ES-I3 (cell line): ENCODE data around the gene GRAMD1B.
A peak's percentile ranks its signal among the peaks of the same experiment; 100 is the strongest.

ENCODE experiments used
- H3K36me3 ChIP-seq: 2 replicates; pipeline ENCODE4 v1.6.1; 2013; ENCODE audit warnings: mild to moderate bottlenecking, low read length, control low read depth, moderate library complexity; ENCODE audit not compliant: insufficient read depth
- H3K4me1 ChIP-seq: 2 replicates; pipeline ENCODE4 v1.6.1; 2013; ENCODE audit warnings: mild to moderate bottlenecking, control low read depth, low read length; ENCODE audit not compliant: insufficient read depth
- H3K9ac ChIP-seq: 2 replicates; pipeline ENCODE4 v1.6.1; 2013; ENCODE audit warnings: low read depth, mild to moderate bottlenecking, low read length, moderate library complexity
- H3K9me3 ChIP-seq: 2 replicates; pipeline ENCODE4 v1.6.1; 2013; ENCODE audit warnings: mild to moderate bottlenecking, low read length, moderate library complexity; ENCODE audit not compliant: control insufficient read depth, insufficient read depth

Gene GRAMD1B

GRCh38 chr11:123548774-123549173, 118.7 kb downstream of the GRAMD1B start:
- H3K9me3 ChIP-seq = no peaks in the 10 kb centered on the region
- H3K9ac ChIP-seq = no peak overlapping the region
- H3K36me3 ChIP-seq = no peaks in the 10 kb centered on the region
- peaks cover 12% of the 10 kb centered on the region; the same call in 1 of the 2 replicates for H3K4me1 ChIP-seq

- H3K36me3 ChIP-seq = no peaks in the 10 kb centered on the region
- H3K9ac ChIP-seq = no peak overlapping the region
- H3K4me1 ChIP-seq = peaks cover 10% of the 10 kb centered on the region; the same call in 1 of the 2 replicates
- no peaks in the 10 kb centered on the region for H3K9me3 ChIP-seq
Measured at GRCh38 chr11:123549926-123550917, 120.2 kb downstream of the GRAMD1B start.

- H3K9ac ChIP-seq = no peak overlapping the region
- H3K36me3 ChIP-seq = no peaks in the 10 kb centered on the region
- H3K4me1 ChIP-seq = peaks cover 10% of the 10 kb centered on the region; the same call in 1 of the 2 replicates
- H3K9me3 ChIP-seq = no peaks in the 10 kb centered on the region
Measured at GRCh38 chr11:123551079-123551478, 121.0 kb downstream of the GRAMD1B start.

GRCh38 chr11:123556633-123557032, 126.6 kb downstream of the GRAMD1B start:
- H3K9me3 ChIP-seq = no peaks in the 10 kb centered on the region
- no peak overlapping the region for H3K9ac ChIP-seq
- H3K4me1 ChIP-seq = peaks cover 9% of the 10 kb centered on the region
- no peaks in the 10 kb centered on the region for H3K36me3 ChIP-seq

- Histone ChIP-seq H3K36me3 (no peaks in the 10 kb centered on the region), H3K9ac (no peak overlapping the region), H3K4me1 (peaks cover 10% of the 10 kb centered on the region), H3K9me3 (no peaks in the 10 kb centered on the region)
Measured at GRCh38 chr11:123558536-123559315, 128.7 kb downstream of the GRAMD1B start.

- Histone ChIP-seq H3K9ac (peak overlapping the region; percentile 66), H3K9me3 (no peaks in the 10 kb centered on the region), H3K36me3 (no peaks in the 10 kb centered on the region), H3K4me1 (peaks cover 10% of the 10 kb centered on the region)
Measured at GRCh38 chr11:123559523-123559955, 129.5 kb downstream of the GRAMD1B start.

GRCh38 chr11:123560006-123560405, 129.9 kb downstream of the GRAMD1B start:
- Histone ChIP-seq H3K9me3 (no peaks in the 10 kb centered on the region), H3K9ac (peak overlapping the region; percentile 66), H3K4me1 (peaks cover 10% of the 10 kb centered on the region), H3K36me3 (no peaks in the 10 kb centered on the region)

- no peaks in the 10 kb centered on the region for H3K36me3 ChIP-seq
- no peaks in the 10 kb centered on the region for H3K9me3 ChIP-seq
- H3K4me1 ChIP-seq = peaks cover 10% of the 10 kb centered on the region
- no peak overlapping the region for H3K9ac ChIP-seq
Measured at GRCh38 chr11:123561431-123561800, 131.3 kb downstream of the GRAMD1B start.

- Histone ChIP-seq H3K36me3 (no peaks in the 10 kb centered on the region), H3K4me1 (peaks cover 10% of the 10 kb centered on the region), H3K9ac (no peak overlapping the region), H3K9me3 (no peaks in the 10 kb centered on the region)
Measured at GRCh38 chr11:123562158-123562557, 132.1 kb downstream of the GRAMD1B start.

GRCh38 chr11:123562829-123563228, 132.8 kb downstream of the GRAMD1B start:
- peaks cover 10% of the 10 kb centered on the region for H3K4me1 ChIP-seq
- no peak overlapping the region for H3K9ac ChIP-seq
- no peaks in the 10 kb centered on the region for H3K9me3 ChIP-seq
- H3K36me3 ChIP-seq = no peaks in the 10 kb centered on the region

GRCh38 chr11:123564221-123564620, 134.2 kb downstream of the GRAMD1B start:
- Histone ChIP-seq H3K36me3 (no peaks in the 10 kb centered on the region), H3K4me1 (peaks cover 10% of the 10 kb centered on the region), H3K9ac (no peak overlapping the region)

GRCh38 chr11:123566852-123567251, 136.8 kb downstream of the GRAMD1B start:
- Histone ChIP-seq H3K4me1 (no peaks in the 10 kb centered on the region), H3K9ac (no peak overlapping the region), H3K36me3 (no peaks in the 10 kb centered on the region), H3K9me3 (no peaks in the 10 kb centered on the region; the same call in 1 of the 2 replicates)

More at GRCh38 chr11:123564221-123564620, 134.2 kb downstream of the GRAMD1B start:
- no peaks in the 10 kb centered on the region; the same call in 1 of the 2 replicates for H3K9me3 ChIP-seq

- Histone ChIP-seq H3K4me1 (no peaks in the 10 kb centered on the region), H3K9me3 (no peaks in the 10 kb centered on the region; the same call in 1 of the 2 replicates), H3K9ac (no peak overlapping the region), H3K36me3 (no peaks in the 10 kb centered on the region)
Measured at GRCh38 chr11:123567466-123567865, 137.4 kb downstream of the GRAMD1B start.

GRCh38 chr11:123568367-123568870, 138.3 kb downstream of the GRAMD1B start:
- no peak overlapping the region for H3K9ac ChIP-seq
- no peaks in the 10 kb centered on the region for H3K4me1 ChIP-seq

More at GRCh38 chr11:123568367-123568870, 138.3 kb downstream of the GRAMD1B start:
- Histone ChIP-seq H3K9me3 (no peaks in the 10 kb centered on the region; the same call in 1 of the 2 replicates), H3K36me3 (no peaks in the 10 kb centered on the region)
